H1 (cell line): ENCODE measurements around the gene SLC31A2. TPM values are rescaled to one million over a fixed set of nuclear protein-coding genes. Genes with fewer than 3 reads are reported as not detected.

ENCODE experiments used
- CTCF ChIA-PET: fragments of 300-600 bp; sonication (Branson Sonifier 250); formaldehyde crosslinking; loops from one replicate; lab custom pipeline; 2021; ENCODE audit not compliant: partially characterized antibody; lab: Charles Lee
- POLR2A ChIA-PET: fragments of 300-600 bp; sonication (Branson Sonifier 250); formaldehyde crosslinking; loops from one replicate; lab custom pipeline; 2021; ENCODE audit warnings: inconsistent platforms; ENCODE audit not compliant: partially characterized antibody; lab: Charles Lee
- DNase-seq, 2 experiments: peaks; one replicate each; pipeline versions ENCODE4 v3.0.0 to v3.0.0-alpha.2; 2010 to 2022; ENCODE audit warnings: low spot score in 2 of 2, low read depth in 1 of 2, mixed read lengths in 1 of 2
- FAIRE-seq: peaks from 2 replicates; lab custom pipeline; 2011; peaks lifted over from hg19 to GRCh38; lab: Jason Lieb, UNC
- H2AFZ ChIP-seq: 2 replicates; pipeline ENCODE4 v1.8.1; 2012; ENCODE audit warnings: low read length, inconsistent platforms
- H2AK5ac ChIP-seq: 2 replicates; pipeline ENCODE4 v1.6.1; 2013; ENCODE audit warnings: low read depth, low read length
- H2BK120ac ChIP-seq: replicated peaks from 2 replicates; pipeline ENCODE3; 2013; ENCODE audit warnings: low read depth, low read length, inconsistent platforms
- H2BK12ac ChIP-seq: 2 replicates; pipeline ENCODE4 v1.6.1; 2013; ENCODE audit warnings: low read depth, low read length
- H2BK15ac ChIP-seq: 2 replicates; pipeline ENCODE4 v1.6.1; 2013; ENCODE audit warnings: low read length
- H2BK20ac ChIP-seq: 2 replicates; pipeline ENCODE4 v1.6.1; 2013; ENCODE audit warnings: low read length
- H2BK5ac ChIP-seq: 2 replicates; pipeline ENCODE4 v1.6.1; 2013; ENCODE audit warnings: low read depth, low read length
- H3K14ac ChIP-seq: 2 replicates; pipeline ENCODE4 v1.6.1; 2013; ENCODE audit warnings: inconsistent platforms; ENCODE audit not compliant: insufficient read length
- H3K18ac ChIP-seq: 2 replicates; pipeline ENCODE4 v1.6.1; 2013; ENCODE audit warnings: low read length; ENCODE audit errors: extremely low read depth
- H3K23ac ChIP-seq: 2 replicates; pipeline ENCODE4 v1.6.1; 2013; ENCODE audit warnings: inconsistent platforms; ENCODE audit not compliant: insufficient read length
- H3K23me2 ChIP-seq: 2 replicates; pipeline ENCODE4 v1.6.1; 2013; ENCODE audit warnings: low read depth, low read length
- H3K27ac ChIP-seq: 2 replicates; pipeline ENCODE4 v1.6.1; 2011; ENCODE audit warnings: low read depth, low read length, inconsistent platforms
- H3K27me3 ChIP-seq, 4 experiments: replicated peaks in 1 of 4; 1 replicate in 1 of 4; 2 replicates in 3 of 4; pipeline versions ENCODE4 v1.6.1 to v1.8.1; 2011 to 2013; ENCODE audit warnings: low read length in 3 of 4, mild to moderate bottlenecking in 3 of 4, inconsistent platforms in 2 of 4, mixed read lengths in 2 of 4, moderate library complexity in 1 of 4; ENCODE audit not compliant: control insufficient read depth in 3 of 4, insufficient read depth in 3 of 4; ENCODE audit errors: extremely low read depth in 1 of 4
- H3K36me3 ChIP-seq, 4 experiments: 2 replicates each; pipeline versions ENCODE4 v1.6.1 to v1.8.1; 2011 to 2013; ENCODE audit warnings: mild to moderate bottlenecking in 4 of 4, low read length in 3 of 4, moderate library complexity in 2 of 4, control low read depth in 1 of 4, inconsistent platforms in 1 of 4; ENCODE audit not compliant: insufficient read depth in 4 of 4, control insufficient read depth in 2 of 4
- H3K4ac ChIP-seq: replicated peaks from 2 replicates; pipeline ENCODE3; 2013; ENCODE audit warnings: low read length, low read depth, mixed read lengths, inconsistent platforms; ENCODE audit not compliant: insufficient read length
- H3K4me1 ChIP-seq, 4 experiments: replicated peaks in 1 of 4; 1 replicate in 1 of 4; 2 replicates in 3 of 4; pipeline versions ENCODE4 v1.6.1 to v1.8.1; 2011 to 2013; ENCODE audit warnings: low read length in 3 of 4, inconsistent platforms in 2 of 4, mixed read lengths in 1 of 4; ENCODE audit not compliant: insufficient read depth in 4 of 4, control insufficient read depth in 3 of 4
- H3K4me2 ChIP-seq, 2 experiments: 2 replicates each; pipeline versions ENCODE4 v1.6.1 to v1.8.1; 2011 to 2013; ENCODE audit warnings: low read depth in 2 of 2, low read length in 2 of 2, control low read depth in 1 of 2, inconsistent platforms in 1 of 2, mild to moderate bottlenecking in 1 of 2; ENCODE audit not compliant: insufficient read depth in 1 of 2
- H3K4me3 ChIP-seq, 4 experiments: fragments of 200-600, 300-600 bp in 1 of 4; sonication (generic), shearing (Covaris generic), sonication (Bioruptor Twin) in 1 of 4; 2 replicates each; pipeline versions ENCODE4 v1.5.1 to v1.8.1; 2011 to 2016; ENCODE audit warnings: low read length in 4 of 4, low read depth in 3 of 4, control low read depth in 2 of 4, inconsistent platforms in 2 of 4, mild to moderate bottlenecking in 2 of 4, mixed read lengths in 1 of 4, moderate library complexity in 1 of 4; ENCODE audit not compliant: insufficient read depth in 2 of 4; ENCODE audit errors: extremely low read depth in 1 of 4
- H3K56ac ChIP-seq: replicated peaks from 2 replicates; pipeline ENCODE3; 2013; ENCODE audit warnings: low read depth, mild to moderate bottlenecking, mixed read lengths, low read length, inconsistent platforms; ENCODE audit not compliant: insufficient read length
- H3K79me1 ChIP-seq: 2 replicates; pipeline ENCODE4 v1.6.1; 2013; ENCODE audit warnings: low read depth, low read length, control low read depth
- H3K79me2 ChIP-seq, 2 experiments: 2 replicates each; pipeline versions ENCODE4 v1.6.1 to v1.8.1; 2012 to 2013; ENCODE audit warnings: low read length in 2 of 2, mild to moderate bottlenecking in 2 of 2, inconsistent platforms in 1 of 2; ENCODE audit not compliant: insufficient read depth in 2 of 2, control insufficient read depth in 1 of 2
- H3K9ac ChIP-seq, 4 experiments: replicated peaks in 1 of 4; 1 replicate in 1 of 4; 2 replicates in 3 of 4; pipeline versions ENCODE4 v1.6.1 to v1.8.1; 2011 to 2013; ENCODE audit warnings: low read depth in 3 of 4, low read length in 3 of 4, control low read depth in 2 of 4, mild to moderate bottlenecking in 2 of 4, moderate library complexity in 2 of 4, inconsistent platforms in 1 of 4; ENCODE audit errors: extremely low read depth in 1 of 4
- H3K9me3 ChIP-seq, 2 experiments: 2 replicates each; pipeline versions ENCODE4 v1.6.1 to v1.8.1; 2012 to 2013; ENCODE audit warnings: mild to moderate bottlenecking in 2 of 2, moderate library complexity in 2 of 2, control low read depth in 1 of 2, inconsistent platforms in 1 of 2, low read depth in 1 of 2, low read length in 1 of 2, mixed read lengths in 1 of 2; ENCODE audit not compliant: insufficient read depth in 2 of 2
- H4K20me1 ChIP-seq, 2 experiments: replicated peaks in 1 of 2; 2 replicates each; pipeline versions ENCODE3 to v1.8.1; 2011 to 2013; ENCODE audit warnings: inconsistent platforms in 2 of 2, low read length in 2 of 2, mild to moderate bottlenecking in 1 of 2; ENCODE audit not compliant: insufficient read depth in 2 of 2, control insufficient read depth in 1 of 2
- H4K5ac ChIP-seq: 2 replicates; pipeline ENCODE4 v1.6.1; 2013; ENCODE audit warnings: low read length, low read depth, mixed read lengths, inconsistent platforms; ENCODE audit not compliant: insufficient read length
- H4K8ac ChIP-seq: 2 replicates; pipeline ENCODE4 v1.8.0; 2013; ENCODE audit warnings: mild to moderate bottlenecking, moderate library complexity, low read length, inconsistent platforms; ENCODE audit not compliant: insufficient read depth; ENCODE audit errors: extremely low read depth
- H4K91ac ChIP-seq: replicated peaks from 2 replicates; pipeline ENCODE3; 2013; ENCODE audit warnings: low read length, mixed read lengths, inconsistent platforms; ENCODE audit not compliant: insufficient read length
- ASH2L ChIP-seq: fragments of 200-600, 300-600 bp; sonication (generic); IDR thresholded peaks from one replicate; pipeline ENCODE4 v1.7.1; 2017; ENCODE audit warnings: low read length
- CBX8 ChIP-seq: fragments of 300-800, 300-1000 bp; sonication (generic); IDR thresholded peaks from 2 replicates; pipeline ENCODE4 v1.7.1; 2016; ENCODE audit warnings: low read depth, low read length, borderline replicate concordance
- CEBPB ChIP-seq: IDR thresholded peaks from 2 replicates; pipeline ENCODE4 v1.6.1; 2012; ENCODE audit warnings: low read depth, low read length
- EGR1 ChIP-seq: IDR thresholded peaks from 2 replicates; pipeline ENCODE4 v1.6.1; 2011; ENCODE audit warnings: low read depth, low read length, borderline replicate concordance
- HDAC6 ChIP-seq: IDR thresholded peaks from one replicate; pipeline ENCODE4 v1.7.1; 2012; ENCODE audit warnings: low read depth, mild to moderate bottlenecking, inconsistent platforms, low read length, moderate library complexity
- KDM1A ChIP-seq: fragments of 200-600, 300-600 bp; sonication (generic); IDR thresholded peaks from 2 replicates; pipeline ENCODE4 v1.7.1; 2016; ENCODE audit warnings: mild to moderate bottlenecking, low read length, borderline replicate concordance
- KDM5A ChIP-seq: fragments of 200-600 bp; IDR thresholded peaks from 2 replicates; pipeline ENCODE4 v1.7.1; 2012; ENCODE audit warnings: mild to moderate bottlenecking, low read length, inconsistent platforms, mixed read lengths
- PHF8 ChIP-seq: fragments of 200-600 bp; sonication (generic); conservative IDR thresholded peaks from 2 replicates; pipeline ENCODE4 v1.7.1; 2012; ENCODE audit warnings: low read depth, mild to moderate bottlenecking, inconsistent platforms, low read length, moderate library complexity
- POU5F1 ChIP-seq: IDR thresholded peaks from 2 replicates; pipeline ENCODE4 v1.6.1; 2011; ENCODE audit warnings: low read depth, mild to moderate bottlenecking, low read length, moderate library complexity
- SIN3A ChIP-seq, 2 experiments: IDR thresholded peaks in 1 of 2; conservative IDR thresholded peaks in 1 of 2; 2 replicates each; pipeline ENCODE4 v1.6.1; 2011 to 2012; ENCODE audit warnings: low read length in 2 of 2, improper control_type of control experiment in 1 of 2, low read depth in 1 of 2, mild to moderate bottlenecking in 1 of 2
- SIRT6 ChIP-seq: IDR thresholded peaks from one replicate; pipeline ENCODE4 v1.7.1; 2012; ENCODE audit warnings: low read length, inconsistent platforms
- TBP ChIP-seq: IDR thresholded peaks from 2 replicates; pipeline ENCODE4 v1.6.1; 2011; ENCODE audit warnings: low read depth, low read length, improper control_type of control experiment
- USF2 ChIP-seq: IDR thresholded peaks from 2 replicates; pipeline ENCODE4 v1.6.1; 2011; ENCODE audit warnings: low read length, improper control_type of control experiment
- YY1 ChIP-seq: IDR thresholded peaks from 2 replicates; pipeline ENCODE4 v1.6.1; 2011; ENCODE audit warnings: low read depth, mild to moderate bottlenecking, low read length
- ZNF274 ChIP-seq: IDR thresholded peaks from 2 replicates; pipeline ENCODE4 v1.7.0; 2012; ENCODE audit warnings: low read length, borderline replicate concordance; ENCODE audit errors: extremely low read depth
- WGBS, 2 experiments: shearing (Covaris generic) in 1 of 2; methylation state at CpG; one replicate each; pipeline versions ENCODE4 v1.1.6 to v1.1.7; 2013 to 2015; ENCODE audit warnings: low lambda C conversion rate in 2 of 2, mixed read lengths in 2 of 2, inconsistent platforms in 1 of 2, low coverage in 1 of 2, missing lambda C conversion rate in 1 of 2; ENCODE audit not compliant: insufficient replicate concordance in 2 of 2, insufficient coverage in 1 of 2, insufficient read length in 1 of 2; ENCODE audit errors: extremely low coverage in 1 of 2, missing lambda C conversion rate in 1 of 2; 5-methylcytosine and 5-hydroxymethylcytosine counted together
- polyA plus RNA-seq, 7 experiments: library from polyadenylated mRNA; depleted of rRNA in 3 of 7; stranded (reverse) in 5 of 7; unstranded in 2 of 7; fragments of >200 nt in 5 of 7; fragments of 200-250 nt in 2 of 7; gene quantifications; 1 replicate in 5 of 7; 2 replicates in 1 of 7; 4 replicates in 1 of 7; pipeline versions ENCODE4 v1.2.1 to v1.2.3, GENCODE V29; 2011 to 2013; ENCODE audit warnings: missing spikeins in 2 of 7, mixed read lengths in 2 of 7
- total RNA-seq: library from RNA; stranded (reverse); fragmentation: NEBNext Ultra II Directional; extraction: Animal tissue kit (Norgen Biotek cat#: 25700); gene quantifications from 2 replicates; pipeline ENCODE4 v1.2.1, GENCODE V29; 2021

The SLC31A2 gene
- total and polyA plus RNA-seq, 2 of the 8 experiments (the other 6 are each of a cell fraction or from before 2014, with no cell fraction given), result 2.0 to 2.9 TPM

- Histone ChIP-seq H4K8ac (no peak overlapping the region), H3K79me2 (no peaks in the 10 kb centered on the region), H3K23me2 (no peaks in the 10 kb centered on the region), H3K4ac (no peak overlapping the region), H3K27me3 (peaks cover 0 to 2% (median 0%) of the 10 kb centered on the region in 4 experiments; a peak in 1 of 7 replicates), H4K5ac (no peak overlapping the region), H3K23ac (no peak overlapping the region), H3K9me3 (no peaks in the 10 kb centered on the region), H3K4me3 (no peak overlapping the region), H2AK5ac (no peak overlapping the region), H4K20me1 (no peaks in the 10 kb centered on the region), H2BK12ac (no peak overlapping the region), H2AFZ (no peak overlapping the region), H3K79me1 (no peaks in the 10 kb centered on the region), H2BK5ac (no peak overlapping the region), H2BK15ac (no peak overlapping the region), H2BK20ac (no peak overlapping the region), H3K14ac (no peak overlapping the region), H3K27ac (no peak overlapping the region), H3K18ac (no peak overlapping the region), H2BK120ac (no peak overlapping the region), H3K56ac (no peak overlapping the region), H3K4me2 (no peak overlapping the region), H3K9ac (no peak overlapping the region), H3K4me1 (no peaks in the 10 kb centered on the region), H4K91ac (no peak overlapping the region), H3K36me3 (no peaks in the 10 kb centered on the region)
- DNase-seq, result no peak
- CTCF ChIA-PET, result no interaction called here
- POLR2A ChIA-PET, result no interaction called here
- FAIRE-seq, result no peak
- WGBS, 2 experiments, result 73% methylated on average over 3 of the region's 3 CpGs; no CpG with 5 or more reads in 1 of the 2 experiments
- TF ChIP-seq HDAC6 (no peak), CBX8 (no peak), KDM5A (no peak), SIN3A (conservative IDR thresholded peaks at IDR 0.05 in 1 of 2, IDR thresholded peaks at IDR 0.05 in 1 of 2; ENCODE audit: low read depth in 1 of 2, low read length in 2 of 2) (no peak), EGR1 (no peak), TBP (no peak), POU5F1 (no peak), ASH2L (no peak), PHF8 (no peak), ZNF274 (no peak), YY1 (no peak), SIRT6 (no peak), KDM1A (no peak), CEBPB (no peak), USF2 (no peak)
Measured at GRCh38 chr9:113138760-113139159, 12.0 kb upstream of the SLC31A2 start.
